H9 (cell line): ENCODE data around the gene LIMA1. TPM values are rescaled to one million over a fixed set of nuclear protein-coding genes. Genes with fewer than 3 reads are reported as not detected.

Experiments
- DNase-seq: peaks from one replicate; pipeline ENCODE4 v3.0.0-alpha.2; 2017
- H2AFZ ChIP-seq: one replicate; pipeline ENCODE4 v1.6.1; 2013; ENCODE audit warnings: mild to moderate bottlenecking, low read length, control low read depth, moderate library complexity
- H2AK5ac ChIP-seq: 2 replicates; pipeline ENCODE4 v1.6.1; 2013; ENCODE audit warnings: low read length, control low read depth, mixed read lengths; ENCODE audit not compliant: insufficient read length
- H2BK120ac ChIP-seq: one replicate; pipeline ENCODE4 v1.6.1; 2013; ENCODE audit warnings: low read depth, mild to moderate bottlenecking, low read length, control low read depth, inconsistent platforms; ENCODE audit not compliant: poor library complexity, severe bottlenecking
- H2BK12ac ChIP-seq: 2 replicates; pipeline ENCODE4 v1.6.1; 2013; ENCODE audit warnings: low read length, control low read depth, mixed read lengths, low read depth; ENCODE audit not compliant: insufficient read length
- H2BK15ac ChIP-seq: 2 replicates; pipeline ENCODE4 v1.6.1; 2013; ENCODE audit warnings: low read depth, low read length, control low read depth
- H2BK20ac ChIP-seq: one replicate; pipeline ENCODE4 v1.6.1; 2013; ENCODE audit warnings: low read depth, mild to moderate bottlenecking, low read length, control low read depth, inconsistent platforms; ENCODE audit not compliant: poor library complexity, severe bottlenecking
- H2BK5ac ChIP-seq: 2 replicates; pipeline ENCODE4 v1.6.1; 2013; ENCODE audit warnings: low read length, control low read depth, mixed read lengths; ENCODE audit not compliant: insufficient read length
- H3K14ac ChIP-seq: 2 replicates; pipeline ENCODE4 v1.6.1; 2013; ENCODE audit warnings: low read length, control low read depth; ENCODE audit not compliant: insufficient read depth
- H3K18ac ChIP-seq: 2 replicates; pipeline ENCODE4 v1.6.1; 2013; ENCODE audit warnings: low read depth, mild to moderate bottlenecking, mixed read lengths, low read length, control low read depth; ENCODE audit not compliant: insufficient read length
- H3K23ac ChIP-seq: 2 replicates; pipeline ENCODE4 v1.6.1; 2013; ENCODE audit warnings: low read length, control low read depth, mixed read lengths, low read depth; ENCODE audit not compliant: insufficient read length
- H3K23me2 ChIP-seq: 2 replicates; pipeline ENCODE4 v1.6.1; 2013; ENCODE audit warnings: low read depth, mild to moderate bottlenecking, mixed read lengths, low read length, control low read depth; ENCODE audit not compliant: insufficient read length, poor library complexity, severe bottlenecking
- H3K27ac ChIP-seq: 2 replicates; pipeline ENCODE4 v1.5.1; 2013; ENCODE audit warnings: low read length, control low read depth, mixed read lengths, low read depth; ENCODE audit not compliant: insufficient read length
- H3K27me3 ChIP-seq: 2 replicates; pipeline ENCODE4 v1.6.1; 2013; ENCODE audit warnings: low read length, control low read depth, inconsistent platforms; ENCODE audit not compliant: insufficient read depth
- H3K4ac ChIP-seq: 2 replicates; pipeline ENCODE4 v1.6.1; 2013; ENCODE audit warnings: low read depth, mild to moderate bottlenecking, control low read depth, inconsistent platforms, low read length, moderate library complexity
- H3K4me1 ChIP-seq: 2 replicates; pipeline ENCODE4 v1.6.1; 2013; ENCODE audit warnings: low read length, control low read depth, inconsistent platforms; ENCODE audit not compliant: insufficient read depth
- H3K4me2 ChIP-seq: 2 replicates; pipeline ENCODE4 v1.6.1; 2013; ENCODE audit warnings: low read length, control low read depth, mixed read lengths; ENCODE audit not compliant: insufficient read length, insufficient read depth
- H3K56ac ChIP-seq: 2 replicates; pipeline ENCODE4 v1.6.1; 2013; ENCODE audit warnings: low read depth, mild to moderate bottlenecking, mixed read lengths, low read length, control low read depth; ENCODE audit not compliant: insufficient read length
- H3K79me1 ChIP-seq: 2 replicates; pipeline ENCODE4 v1.6.1; 2013; ENCODE audit warnings: low read depth, mild to moderate bottlenecking, moderate library complexity, low read length, control low read depth, inconsistent platforms; ENCODE audit not compliant: insufficient read depth, poor library complexity, severe bottlenecking
- H3K79me2 ChIP-seq: 2 replicates; pipeline ENCODE4 v1.6.1; 2013; ENCODE audit warnings: low read length, control low read depth, inconsistent platforms; ENCODE audit not compliant: insufficient read depth
- H3K9ac ChIP-seq: 2 replicates; pipeline ENCODE4 v1.6.1; 2013; ENCODE audit warnings: low read length, control low read depth, mixed read lengths; ENCODE audit not compliant: insufficient read length; ENCODE audit errors: extremely low read depth
- H3K9me3 ChIP-seq: one replicate; pipeline ENCODE4 v1.6.1; 2013; ENCODE audit warnings: low read depth, low read length, inconsistent platforms; ENCODE audit not compliant: control insufficient read depth
- H3T11ph ChIP-seq: one replicate; pipeline ENCODE4 v1.6.1; 2013; ENCODE audit warnings: mild to moderate bottlenecking, low read length, control low read depth, inconsistent platforms
- H4K20me1 ChIP-seq: one replicate; pipeline ENCODE4 v1.6.1; 2013; ENCODE audit not compliant: control insufficient read depth, insufficient read length, insufficient read depth
- H4K5ac ChIP-seq: 2 replicates; pipeline ENCODE4 v1.6.1; 2013; ENCODE audit warnings: low read depth, mild to moderate bottlenecking, mixed read lengths, low read length, control low read depth; ENCODE audit not compliant: insufficient read length
- H4K8ac ChIP-seq: replicated peaks from 2 replicates; pipeline ENCODE4 v1.6.1; 2013; ENCODE audit warnings: low read length, control low read depth, mixed read lengths, low read depth; ENCODE audit not compliant: insufficient read length
- H4K91ac ChIP-seq: 2 replicates; pipeline ENCODE4 v1.6.1; 2013; ENCODE audit warnings: low read depth, mild to moderate bottlenecking, moderate library complexity, mixed read lengths, low read length, control low read depth; ENCODE audit not compliant: insufficient read length
- H3K27ac Mint-ChIP-seq, 3 experiments: 2 replicates in 2 of 3; 3 replicates in 1 of 3; pipeline ENCODE4 v1.8.0; 2020 to 2021; ENCODE audit warnings: mixed read lengths in 3 of 3, mild to moderate bottlenecking in 1 of 3, moderate library complexity in 1 of 3
- H3K27me3 Mint-ChIP-seq: 2 replicates; pipeline ENCODE4 v1.8.0; 2021; ENCODE audit warnings: low read depth, mild to moderate bottlenecking, moderate library complexity, mixed read lengths
- H3K36me3 Mint-ChIP-seq, 3 experiments: 2 replicates in 2 of 3; 3 replicates in 1 of 3; pipeline ENCODE4 v1.8.0; 2020 to 2021; ENCODE audit warnings: low read depth in 3 of 3, mixed read lengths in 3 of 3; ENCODE audit not compliant: insufficient read depth in 1 of 3
- H3K4me1 Mint-ChIP-seq, 2 experiments: 2 replicates each; pipeline ENCODE4 v1.8.0; 2020; ENCODE audit warnings: mixed read lengths in 2 of 2
- H3K4me3 Mint-ChIP-seq, 2 experiments: 2 replicates in 1 of 2; 3 replicates in 1 of 2; pipeline ENCODE4 v1.8.0; 2020 to 2021; ENCODE audit warnings: mild to moderate bottlenecking in 2 of 2, mixed read lengths in 2 of 2, moderate library complexity in 1 of 2
- H3K9me3 Mint-ChIP-seq, 2 experiments: 2 replicates in 1 of 2; 3 replicates in 1 of 2; pipeline ENCODE4 v1.8.0; 2020; ENCODE audit warnings: mild to moderate bottlenecking in 2 of 2, mixed read lengths in 2 of 2, moderate library complexity in 1 of 2
- CTCF ChIP-seq: fragments of 200-600 bp; sonication (generic); conservative IDR thresholded peaks from 3 replicates; pipeline ENCODE4 v1.8.0; 2021; ENCODE audit warnings: antibody characterized with exemption, mild to moderate bottlenecking
- total RNA-seq: library from RNA; stranded (reverse); gene quantifications from 2 replicates; pipeline ENCODE4 v1.2.1, GENCODE V29; 2021

The LIMA1 gene
- total RNA-seq, 1 experiment from 2014 or later: 40.8 TPM

GRCh38 chr12:50182461-50182860 lies 100.9 kb downstream of the LIMA1 start:
- Histone ChIP-seq H3K9me3 (no peaks in the 10 kb centered on the region), H3K79me2 (0 out of 2 replicates have a peak, but pooled peaks cover 2% of the 10 kb centered on the region), H2BK120ac (no peak overlapping the region), H3K4me2 (no peak overlapping the region), H4K8ac (no peak overlapping the region), H2BK5ac (no peak overlapping the region), H3K14ac (no peak overlapping the region), H4K91ac (no peak overlapping the region), H3K56ac (no peak overlapping the region), H3K9ac (no peak overlapping the region), H2BK20ac (no peak overlapping the region), H3K4me1 (no peaks in the 10 kb centered on the region), H2AK5ac (no peak overlapping the region), H3K27ac (no peak overlapping the region), H3K23me2 (no peaks in the 10 kb centered on the region), H3K79me1 (no peaks in the 10 kb centered on the region), H3T11ph (no peak overlapping the region), H4K20me1 (no peaks in the 10 kb centered on the region), H4K5ac (no peak overlapping the region), H2BK15ac (no peak overlapping the region), H3K23ac (no peak overlapping the region), H3K18ac (no peak overlapping the region), H2BK12ac (no peak overlapping the region), H3K4ac (no peak overlapping the region), H2AFZ (no peak overlapping the region), H3K27me3 (no peaks in the 10 kb centered on the region)
- Mint-ChIP-seq H3K4me3 (no peak overlapping the region), H3K9me3 (no peaks in the 10 kb centered on the region), H3K4me1 (peaks cover 8 to 23% of the 10 kb centered on the region in 2 experiments), H3K27ac (peak overlapping the region in 1 of 3 experiments; percentile 27; a peak in 1 of 7 replicates), H3K27me3 (no peaks in the 10 kb centered on the region), H3K36me3 (peaks cover 14 to 28% (median 15%) of the 10 kb centered on the region in 3 experiments; a peak in 6 of 7 replicates)
- no peak for DNase-seq
- no peak for TF ChIP-seq CTCF
